HG03520 (cell line): ENCODE measurements around the gene VGF.
"Not testable (repeated sequence)": the region's sequence is repeated elsewhere in the genome, so short reads cannot be mapped to it uniquely, and the experiment has no call there.

Experiments used
- ATAC-seq: cut with Tn5 transposase; IDR thresholded peaks from one replicate; pipeline ENCODE4 v1.9.1; 2021; ENCODE audit warnings: mild to moderate bottlenecking, moderate library complexity; ENCODE audit not compliant: unreplicated experiment

The VGF gene

DNA sequence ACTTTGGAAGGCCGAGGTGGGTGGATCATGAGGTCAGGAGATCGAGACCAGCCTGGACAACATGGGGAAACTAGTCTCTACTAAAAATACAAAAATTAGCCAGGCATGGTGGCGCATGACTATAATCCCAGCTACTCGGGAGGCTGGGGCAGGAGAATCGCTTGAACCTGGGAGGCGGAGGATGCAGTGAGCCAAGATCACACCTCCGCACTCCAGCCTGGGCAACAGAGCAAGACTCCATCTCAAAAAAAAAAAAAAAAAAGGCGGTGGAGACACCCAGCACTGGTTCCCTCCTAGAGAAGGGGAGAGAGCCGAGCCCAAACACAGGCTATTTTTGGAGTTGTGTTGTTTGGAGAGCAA, 43.8 kb downstream of the VGF start:
- ATAC-seq = not testable (repeated sequence)

DNA sequence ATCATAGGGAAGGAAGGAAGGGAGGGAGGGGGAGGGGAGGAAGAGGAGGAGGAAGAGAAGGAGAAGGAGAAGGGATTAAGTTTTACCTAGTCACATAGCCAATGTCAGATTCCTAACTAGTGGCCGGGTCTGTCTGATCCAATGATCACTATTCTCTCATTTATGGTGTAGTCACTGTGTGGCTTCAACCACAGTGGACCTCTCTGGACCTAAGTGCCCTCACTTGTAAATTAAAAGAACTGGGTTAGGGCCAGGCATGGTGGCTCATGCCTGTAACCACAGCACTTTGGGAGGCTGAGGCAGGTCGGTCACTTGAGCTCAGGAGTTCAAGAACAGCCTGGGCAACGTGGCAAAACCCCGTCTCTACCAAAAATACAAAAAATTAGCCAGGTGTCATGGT, 45.1 kb downstream of the VGF start:
- ATAC-seq = no peak

GRCh38 chr7:101119876-101120275, 45.5 kb downstream of the VGF start:
- ATAC-seq = no peak

- ATAC-seq = no peak
These were observed 46.5 kb downstream of the VGF start for GRCh38 chr7:101118856-101119255.

DNA sequence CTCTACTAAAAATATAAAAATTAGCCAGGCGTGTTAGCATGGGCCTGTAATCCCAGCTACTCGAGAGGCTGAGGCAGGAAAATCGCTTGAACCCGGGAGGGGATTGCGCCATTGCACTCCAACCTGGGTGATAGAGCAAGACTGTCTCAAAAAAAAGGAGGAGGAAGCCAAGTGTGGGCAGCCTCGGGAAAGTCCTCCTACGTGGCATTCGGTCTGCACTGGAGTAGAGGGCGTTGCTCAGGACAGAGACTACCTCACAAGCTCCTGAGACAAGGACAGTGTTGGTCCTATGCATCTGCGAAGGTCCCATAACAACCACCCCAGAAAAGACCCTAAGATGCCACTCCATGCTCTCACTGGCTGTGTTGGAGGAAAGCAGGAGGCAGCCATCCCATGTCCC, 48.5 kb downstream of the VGF start:
- ATAC-seq = no peak

DNA sequence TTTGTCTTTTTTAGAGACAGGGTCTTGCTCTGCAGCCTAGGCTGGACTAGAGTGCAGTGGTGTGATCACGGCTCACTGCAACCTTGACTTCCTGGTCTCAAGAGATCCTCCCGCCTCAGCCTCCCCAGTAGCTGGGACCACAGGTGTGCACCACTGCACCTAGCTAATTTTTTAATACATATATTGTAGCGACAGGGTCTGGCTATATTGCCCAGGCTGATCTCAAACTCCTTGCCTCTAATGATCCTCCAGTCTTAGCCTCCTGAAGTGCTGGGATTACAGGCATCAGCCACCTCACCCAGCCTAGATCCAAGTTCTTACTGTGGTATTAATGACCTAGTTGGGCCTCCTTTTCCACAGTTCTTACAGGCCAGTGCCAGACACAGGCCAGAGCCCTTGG, 50.2 kb downstream of the VGF start:
- no peak for ATAC-seq

GRCh38 chr7:101114492-101114891, 50.9 kb downstream of the VGF start:
- no peak for ATAC-seq

DNA sequence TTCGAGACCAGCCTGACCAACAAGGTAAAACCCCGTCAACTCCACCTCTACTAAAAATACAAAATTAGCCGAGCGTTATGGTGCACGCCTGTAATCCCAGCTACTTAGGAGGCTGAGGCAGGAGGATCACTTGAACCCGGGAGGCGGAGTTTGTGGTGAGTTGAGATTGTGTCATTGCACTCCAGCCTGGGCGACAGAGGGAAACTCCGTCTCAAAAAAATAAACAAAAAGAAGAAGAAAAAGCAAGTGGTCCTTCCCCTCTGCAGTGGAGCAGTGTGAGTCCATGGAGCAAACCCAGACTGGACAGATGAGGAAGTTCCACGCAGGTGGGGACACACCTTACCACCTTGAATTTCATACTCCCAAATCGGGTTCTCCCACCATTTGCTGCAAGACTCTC, 51.5 kb downstream of the VGF start:
- ATAC-seq = no peak

DNA sequence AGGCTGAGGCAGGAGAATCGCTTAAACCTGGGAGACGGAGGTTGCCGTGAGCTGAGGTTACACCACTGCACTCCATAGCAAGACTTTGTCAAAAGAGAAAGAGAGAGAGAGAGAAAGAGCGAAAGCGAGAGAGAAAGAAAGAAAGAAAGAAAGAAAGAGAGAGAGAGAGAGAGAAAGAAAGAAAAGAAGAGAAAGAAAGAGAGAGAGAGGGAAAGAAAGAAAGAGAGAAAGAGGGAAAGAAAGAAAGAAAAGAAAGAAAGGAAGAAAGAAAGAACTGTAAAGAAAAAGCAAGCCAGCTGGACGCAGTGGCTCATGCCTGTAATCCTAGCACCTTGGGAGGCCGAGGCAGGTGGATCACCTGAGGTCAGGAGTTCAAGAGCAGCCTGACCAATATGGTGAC, 52.2 kb downstream of the VGF start:
- ATAC-seq = not testable (repeated sequence)
